Lower leg skin (tissue), 4 donors: Measurements from ENCODE around the gene TMCO4. TPM values are rescaled to one million over a fixed set of nuclear protein-coding genes. Genes with fewer than 3 reads are reported as not detected.

ENCODE experiments used
- DNase-seq, 2 donors: peaks; one replicate each; pipeline ENCODE4 v3.0.0-alpha.2; 2019; ENCODE audit warnings: low spot score in 2 of 2
- H3K4me3 ChIP-seq: fragments of 200-600 bp; sonication (generic); 2 replicates; pipeline ENCODE4 v1.5.1; 2017; ENCODE audit warnings: mild to moderate bottlenecking, low read depth; ENCODE audit not compliant: poor library complexity, severe bottlenecking
- POLR2A ChIP-seq, 2 donors: fragments of 450-650 bp; IDR thresholded peaks; one replicate each; pipeline ENCODE4 v1.6.1; 2016 to 2017; ENCODE audit warnings: antibody characterized with exemption in 2 of 2, mild to moderate bottlenecking in 1 of 2, moderate library complexity in 1 of 2
- WGBS, 2 donors: methylation state at CpG; one replicate each; pipeline ENCODE4 v1.1.5; 2018; 5-methylcytosine and 5-hydroxymethylcytosine counted together
- intact Hi-C: fragments of 100-400 bp; cut with DNase I; formaldehyde crosslinking; loops from one replicate; pipeline ENCODE4 v1.15.0; 2023; ENCODE audit warnings: low total_unique reads
- total RNA-seq, 4 donors: library from RNA; depleted of rRNA; stranded (reverse); fragments of >200 nt; gene quantifications; one replicate each; pipeline ENCODE4 v1.1.0, GENCODE V29; 2016
- TF ChIP-seq, protein P1 (sequence below), 3 donors: fragments of 450-650 bp; IDR thresholded peaks; one replicate each; pipeline ENCODE4 v1.5.1; 2016; ENCODE audit warnings: antibody characterized with exemption in 3 of 3, mild to moderate bottlenecking in 3 of 3, moderate library complexity in 2 of 3

The TMCO4 gene
- total RNA-seq, 4 donors from 2014 or later, result 10.6 to 26.7 (median 18.7) TPM

DNA sequence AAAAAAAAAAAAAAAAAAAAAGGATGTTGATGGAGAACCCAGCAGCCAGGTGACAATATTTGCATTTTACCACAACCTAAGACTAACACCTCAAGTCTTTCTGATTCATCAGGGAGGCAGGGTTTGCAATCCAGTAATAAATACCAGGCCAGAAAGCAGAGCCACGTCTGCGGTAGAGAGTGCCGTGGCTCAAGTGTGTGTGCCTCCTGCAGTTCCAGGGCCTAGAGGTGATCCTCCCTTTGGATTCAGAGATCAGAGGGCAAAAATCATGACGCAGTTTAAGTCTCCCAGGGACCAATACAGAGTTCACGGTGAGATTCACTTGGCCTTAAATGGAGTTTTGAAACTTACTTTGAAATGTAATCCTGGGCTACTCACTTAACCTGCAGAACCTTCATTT lies 34.9 kb downstream of the TMCO4 start:
- DNase-seq, result no peak
- TF ChIP-seq, protein P1, sequence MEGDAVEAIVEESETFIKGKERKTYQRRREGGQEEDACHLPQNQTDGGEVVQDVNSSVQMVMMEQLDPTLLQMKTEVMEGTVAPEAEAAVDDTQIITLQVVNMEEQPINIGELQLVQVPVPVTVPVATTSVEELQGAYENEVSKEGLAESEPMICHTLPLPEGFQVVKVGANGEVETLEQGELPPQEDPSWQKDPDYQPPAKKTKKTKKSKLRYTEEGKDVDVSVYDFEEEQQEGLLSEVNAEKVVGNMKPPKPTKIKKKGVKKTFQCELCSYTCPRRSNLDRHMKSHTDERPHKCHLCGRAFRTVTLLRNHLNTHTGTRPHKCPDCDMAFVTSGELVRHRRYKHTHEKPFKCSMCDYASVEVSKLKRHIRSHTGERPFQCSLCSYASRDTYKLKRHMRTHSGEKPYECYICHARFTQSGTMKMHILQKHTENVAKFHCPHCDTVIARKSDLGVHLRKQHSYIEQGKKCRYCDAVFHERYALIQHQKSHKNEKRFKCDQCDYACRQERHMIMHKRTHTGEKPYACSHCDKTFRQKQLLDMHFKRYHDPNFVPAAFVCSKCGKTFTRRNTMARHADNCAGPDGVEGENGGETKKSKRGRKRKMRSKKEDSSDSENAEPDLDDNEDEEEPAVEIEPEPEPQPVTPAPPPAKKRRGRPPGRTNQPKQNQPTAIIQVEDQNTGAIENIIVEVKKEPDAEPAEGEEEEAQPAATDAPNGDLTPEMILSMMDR (IDR thresholded peaks at IDR 0.05), result no peak
- no peak for TF ChIP-seq POLR2A (IDR thresholded peaks at IDR 0.05)
- H3K4me3 ChIP-seq, result no peak overlapping the region
- 89 to 92% methylated on average over 5 of the region's 5 CpGs for WGBS, 2 donors
- intact Hi-C loops, result no loop called here

DNA sequence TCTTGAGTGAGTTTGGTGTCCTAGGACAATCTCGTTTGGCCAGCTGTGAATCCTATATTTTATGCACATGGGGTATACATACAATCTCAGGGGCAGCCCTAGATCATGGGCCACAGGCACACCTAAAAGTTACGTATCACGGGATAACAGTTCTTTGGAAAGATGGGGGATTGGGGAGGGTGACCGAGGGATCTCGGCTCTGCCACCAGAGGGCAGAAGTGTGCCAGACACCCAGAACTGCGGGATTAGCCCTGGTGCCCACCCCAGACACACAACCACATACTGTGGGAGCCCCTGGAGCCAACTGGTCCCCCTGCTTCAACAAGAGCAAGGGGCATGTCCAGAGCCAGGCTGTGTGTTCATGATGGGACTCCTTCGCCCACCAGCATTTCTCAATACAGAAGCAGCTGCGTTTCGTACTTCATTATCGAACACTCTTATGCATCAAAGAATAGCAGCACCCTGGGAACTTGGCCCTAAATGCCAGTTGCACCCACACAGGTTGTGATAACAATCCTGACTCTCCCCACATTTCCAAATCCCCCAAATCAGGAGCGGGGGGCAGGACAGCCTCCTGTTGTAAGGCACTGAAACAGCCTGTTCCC lies 37.4 kb downstream of the TMCO4 start:
- WGBS, 2 donors, result 62 to 69% methylated on average over 11 of the region's 11 CpGs
- H3K4me3 ChIP-seq, result no peak overlapping the region
- DNase-seq, result no peak
- TF ChIP-seq, protein P1 (IDR thresholded peaks at IDR 0.05), result no peak
- no peak for TF ChIP-seq POLR2A (IDR thresholded peaks at IDR 0.05)
- intact Hi-C loops, result no loop called here

DNA sequence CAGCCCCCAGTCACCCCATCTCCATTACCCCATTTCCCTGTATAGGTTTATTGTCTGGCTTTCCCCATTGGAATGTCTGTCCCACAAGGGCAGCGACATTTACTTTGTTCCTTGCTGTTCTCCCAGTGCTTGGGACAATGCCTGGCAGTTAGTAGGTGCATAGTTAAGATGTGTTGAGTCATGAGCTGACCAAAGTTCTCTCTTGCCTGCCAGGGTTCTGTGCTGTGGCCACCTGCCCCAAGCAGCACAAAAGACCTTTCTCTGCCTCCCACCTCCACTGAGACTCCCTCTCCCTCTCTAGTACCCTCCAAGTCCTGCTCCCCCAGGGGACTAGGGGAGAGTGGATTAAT lies 40.0 kb downstream of the TMCO4 start:
- no peak overlapping the region for H3K4me3 ChIP-seq
- intact Hi-C loops, result no loop called here
- no peak for TF ChIP-seq POLR2A (IDR thresholded peaks at IDR 0.05)
- TF ChIP-seq, protein P1 (IDR thresholded peaks at IDR 0.05), result no peak
- 81 to 92% methylated on average over 1 of the region's 1 CpG for WGBS, 2 donors
- no peak for DNase-seq

DNA sequence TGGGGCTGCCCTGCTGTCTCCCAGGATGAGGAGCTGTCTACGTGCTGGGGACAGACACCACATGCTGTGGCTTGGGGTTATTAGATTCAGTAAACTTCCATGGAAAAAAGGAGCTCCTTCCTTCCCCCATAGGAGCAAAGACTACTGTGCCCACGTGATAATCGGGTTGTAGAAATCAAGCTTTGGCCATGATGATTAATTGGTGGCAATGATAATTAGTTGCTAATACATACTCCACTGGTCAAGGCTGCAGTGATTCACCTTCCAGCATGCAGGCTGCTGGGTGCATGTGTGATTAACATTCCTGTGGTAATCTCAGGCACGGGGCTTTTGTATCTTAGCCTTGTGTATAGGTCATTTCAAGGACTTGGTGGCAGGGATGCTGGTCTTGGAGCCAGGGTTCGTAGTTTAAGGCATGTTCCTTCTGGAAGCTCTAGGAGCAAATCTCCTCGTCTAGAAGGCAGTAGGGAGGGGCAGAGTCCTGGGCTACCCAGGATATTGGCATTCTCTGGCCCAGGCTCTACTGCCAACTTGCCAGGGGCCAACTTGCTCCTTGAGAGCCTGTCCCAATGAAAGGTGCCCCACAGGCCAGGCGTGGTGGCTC lies 41.4 kb downstream of the TMCO4 start:
- DNase-seq, result no peak
- WGBS, 2 donors, result 72 to 78% methylated on average over 7 of the region's 7 CpGs
- intact Hi-C loops, result no loop called here
- TF ChIP-seq POLR2A (IDR thresholded peaks at IDR 0.05), result no peak
- TF ChIP-seq, protein P1 (IDR thresholded peaks at IDR 0.05), result no peak
- no peak overlapping the region for H3K4me3 ChIP-seq

DNA sequence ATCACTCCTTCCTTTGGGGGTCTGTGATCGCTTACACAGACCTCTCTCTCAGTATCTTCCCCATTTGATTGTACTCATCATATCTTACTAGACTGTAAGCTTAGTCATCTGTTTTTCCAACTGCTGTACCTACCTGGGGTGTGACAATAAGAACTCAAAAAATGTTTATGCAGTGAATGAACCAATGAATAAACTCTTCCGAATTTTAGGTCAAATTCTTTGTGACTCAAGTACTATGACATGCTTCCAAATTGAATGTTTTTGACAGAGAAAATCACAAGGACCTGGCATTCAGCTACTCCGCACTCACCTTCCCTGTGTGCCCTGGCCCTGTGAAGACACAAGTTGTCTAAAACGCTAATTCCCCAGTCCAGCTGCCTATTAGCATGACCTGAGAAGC lies 42.1 kb downstream of the TMCO4 start:
- DNase-seq, result no peak
- no peak for TF ChIP-seq POLR2A (IDR thresholded peaks at IDR 0.05)
- TF ChIP-seq, protein P1 (IDR thresholded peaks at IDR 0.05), result no peak
- whole genome bisulfite sequencing, 2 donors, result 93 to 95% methylated on average over 4 of the region's 4 CpGs

DNA sequence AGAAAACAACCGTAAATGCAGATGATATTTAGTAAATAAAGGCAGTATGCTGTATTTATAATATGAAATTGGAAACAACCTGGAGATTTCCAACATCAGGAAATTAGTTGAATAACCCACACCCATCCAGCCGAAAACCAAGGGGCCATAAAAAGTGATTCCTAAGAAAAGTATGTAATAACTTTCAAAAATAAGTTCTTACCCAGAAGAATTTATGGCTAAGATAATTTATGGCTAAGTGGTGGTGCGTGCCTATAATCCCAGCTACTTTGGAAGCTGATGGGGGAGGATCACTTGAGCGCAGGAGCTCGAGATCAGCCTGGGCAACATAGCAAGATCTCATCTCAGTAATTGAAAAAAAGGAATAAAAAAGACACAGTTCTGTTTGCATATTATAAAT lies 43.2 kb downstream of the TMCO4 start:
- H3K4me3 ChIP-seq, result no peak overlapping the region
- no peak for DNase-seq
- 86 to 92% methylated on average over 5 of the region's 5 CpGs for WGBS, 2 donors
- TF ChIP-seq, protein P1 (IDR thresholded peaks at IDR 0.05), result no peak
- intact Hi-C loops, result no loop called here

More for the DNA sequence above, 42.1 kb downstream of the TMCO4 start:
- H3K4me3 ChIP-seq, result no peak overlapping the region
- intact Hi-C loops, result no loop called here
